Mucosa of gallbladder (tissue), 1 donor: ENCODE results near the gene SYNGR2. TPM values are rescaled to one million over a fixed set of nuclear protein-coding genes. Genes with fewer than 3 reads are reported as not detected.
"Not testable (repeated sequence)": the region's sequence is repeated elsewhere in the genome, so short reads cannot be mapped to it uniquely, and the experiment has no call there.

ENCODE experiments used
- DNase-seq: peaks from one replicate; pipeline ENCODE4 v3.0.0-alpha.2; 2020; ENCODE audit warnings: low spot score
- total RNA-seq: library from RNA; stranded (reverse); gene quantifications from one replicate; pipeline ENCODE4 v1.2.1, GENCODE V29; 2021
- donor health status: DM: no; HTN: no; CAD: no.

SYNGR2 gene
- total RNA-seq, 1 donor from 2014 or later, result 142 TPM

- not testable (repeated sequence) for DNase-seq
Measured at GRCh38 chr17:78171591-78172248, 3.3 kb downstream of the SYNGR2 start.

GRCh38 chr17:78172249-78173051 is 4.1 kb downstream of the SYNGR2 start:
- DNase-seq, result peak; percentile 64

DNA sequence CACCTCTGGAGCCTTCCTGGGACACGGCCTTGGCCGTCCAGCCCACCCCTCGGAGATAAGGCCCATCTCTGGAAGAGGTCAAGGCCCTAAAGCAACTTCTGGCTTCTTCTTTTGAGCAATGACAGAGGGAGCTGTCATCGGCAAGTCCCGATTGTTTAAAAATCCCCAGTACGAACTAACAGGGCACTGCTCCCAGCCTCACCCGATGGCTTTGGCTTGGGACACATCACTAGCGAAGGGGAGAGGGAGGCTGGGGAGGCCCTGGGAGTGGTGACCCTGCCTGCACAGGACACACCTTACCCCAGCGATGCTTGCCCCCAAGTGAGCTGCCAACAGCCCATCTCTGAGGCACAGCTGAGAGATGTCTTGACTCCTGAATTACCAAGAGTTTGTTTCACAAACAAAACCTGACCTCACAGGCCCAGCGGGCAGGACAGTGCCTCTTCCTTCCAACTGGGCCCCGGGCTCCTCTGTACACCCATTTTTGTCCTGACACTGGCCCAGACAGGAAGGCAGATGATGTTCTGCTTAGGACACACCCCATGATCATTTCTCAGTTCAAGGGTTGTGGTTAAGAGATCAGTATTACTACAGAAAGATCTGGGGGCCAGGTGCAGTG is 4.8 kb downstream of the SYNGR2 start:
- no peak for DNase-seq

- DNase-seq, result peak; percentile 88
Measured at GRCh38 chr17:78174346-78174869, 6.0 kb downstream of the SYNGR2 start.

- DNase-seq, result no peak
Measured at GRCh38 chr17:78174870-78175642, 6.7 kb downstream of the SYNGR2 start.

GRCh38 chr17:78175643-78175981 is 7.2 kb downstream of the SYNGR2 start:
- DNase-seq, result no peak

- peak; percentile 75 for DNase-seq
Measured at GRCh38 chr17:78176548-78177025, 8.2 kb downstream of the SYNGR2 start.

GRCh38 chr17:78179372-78179771 is 11.0 kb downstream of the SYNGR2 start:
- DNase-seq, result peak; percentile 52

GRCh38 chr17:78180083-78180482 is 11.7 kb downstream of the SYNGR2 start:
- no peak for DNase-seq

- DNase-seq, result no peak
Measured at GRCh38 chr17:78180508-78180907, 12.1 kb downstream of the SYNGR2 start.

DNA sequence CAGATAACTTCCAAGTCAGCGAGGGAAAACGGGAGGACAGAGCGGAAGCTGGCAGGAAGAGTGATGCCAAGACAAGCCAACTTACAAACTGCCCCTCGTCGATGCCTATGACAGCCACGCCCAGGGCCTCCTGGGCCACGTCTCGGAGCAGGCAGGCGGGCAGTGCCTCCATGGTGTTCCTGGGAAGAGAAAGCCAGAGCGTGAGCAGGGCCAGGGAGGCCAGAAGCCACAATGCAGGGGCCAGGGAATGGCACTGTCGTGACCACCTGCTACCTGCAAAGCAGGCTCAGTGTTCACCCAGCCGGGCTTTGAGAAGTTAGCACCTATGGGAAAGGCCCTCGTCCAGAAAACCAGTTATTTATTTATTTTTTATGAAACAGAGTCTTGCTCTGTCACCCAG is 14.1 kb downstream of the SYNGR2 start:
- no peak for DNase-seq

DNA sequence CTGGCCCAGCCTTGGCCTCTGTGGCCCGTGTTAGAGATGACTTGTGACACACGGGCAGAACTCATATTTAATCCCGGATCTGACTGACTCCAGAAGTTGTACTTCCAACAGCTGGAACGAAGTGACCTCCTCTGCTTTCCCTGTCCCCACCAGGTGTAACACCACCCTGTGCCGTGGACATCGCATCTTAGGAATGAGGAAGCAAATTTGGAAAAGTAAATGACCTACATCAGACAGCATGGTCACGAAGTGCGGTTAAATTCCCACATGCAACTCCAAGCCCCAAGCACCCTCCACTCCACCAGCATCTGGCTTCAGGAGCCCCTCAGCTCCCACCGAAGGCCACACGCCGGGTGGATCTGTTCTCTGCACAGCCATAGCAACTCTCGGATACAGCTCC is 15.5 kb downstream of the SYNGR2 start:
- DNase-seq, result no peak

GRCh38 chr17:78184351-78184750 is 16.0 kb downstream of the SYNGR2 start:
- DNase-seq, result no peak

DNA sequence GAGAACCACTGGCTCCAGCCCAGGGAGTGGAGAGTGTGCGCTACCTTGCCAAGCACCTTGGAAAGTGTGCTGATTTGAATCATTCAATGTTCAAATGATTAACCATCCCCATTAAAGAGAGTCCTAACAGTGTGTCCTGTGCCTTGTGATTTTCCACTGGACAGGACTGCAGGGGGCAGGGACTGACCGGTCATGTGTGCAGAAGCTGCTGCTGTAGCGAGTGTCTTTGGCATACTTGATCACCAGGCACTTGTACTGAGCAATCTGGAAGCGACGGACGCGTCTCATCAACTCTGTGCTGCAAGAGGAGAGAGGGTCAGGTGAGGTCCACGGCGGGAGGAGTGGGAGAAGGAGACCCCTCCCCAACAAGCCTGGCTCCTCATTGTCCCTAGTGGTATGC is 16.5 kb downstream of the SYNGR2 start:
- no peak for DNase-seq

GRCh38 chr17:78185981-78186691 is 17.8 kb downstream of the SYNGR2 start:
- DNase-seq, result no peak

GRCh38 chr17:78186692-78187595 is 18.6 kb downstream of the SYNGR2 start, which contains the start of the genes AFMID and TK1:
Gene AFMID (plus strand): TSS chr17:78187362. CDS start chr17:78187371, 9 bp downstream.
Gene TK1 (minus strand): TSS chr17:78187052. CDS start chr17:78186994, 58 bp downstream.
- peak; percentile 96 for DNase-seq

- DNase-seq, result no peak
Measured at GRCh38 chr17:78196716-78197115, 28.3 kb downstream of the SYNGR2 start.

GRCh38 chr17:78197147-78197832 is 28.9 kb downstream of the SYNGR2 start:
- DNase-seq, result no peak

- no peak for DNase-seq
Measured at GRCh38 chr17:78200451-78200850, 32.1 kb downstream of the SYNGR2 start.
